ENCODE data around the gene NBEA.

Gene NBEA

GRCh38 chr13:35716729-35717128 lies 774.7 kb downstream of the NBEA start:
- no peak for DNase-seq

GRCh38 chr13:35718084-35718483 lies 776.0 kb downstream of the NBEA start:
- no peak for DNase-seq

- DNase-seq, result no peak
Measured at GRCh38 chr13:35720290-35720689, 778.2 kb downstream of the NBEA start.

- DNase-seq, result peak; percentile 1 to 25
Measured at GRCh38 chr13:35720690-35721554, 778.9 kb downstream of the NBEA start.

Data from SW 1271 (cell line).